Mesangial cell (primary cell): ENCODE measurements around the gene GPRC5C. TPM values are rescaled to one million over a fixed set of nuclear protein-coding genes. Genes with fewer than 3 reads are reported as not detected.

Experiments
- total RNA-seq: library from RNA; depleted of rRNA; stranded (reverse); fragments of >200 nt; gene quantifications from 2 replicates; pipeline ENCODE4 v1.2.3, GENCODE V29; 2015

GPRC5C gene, protein sequence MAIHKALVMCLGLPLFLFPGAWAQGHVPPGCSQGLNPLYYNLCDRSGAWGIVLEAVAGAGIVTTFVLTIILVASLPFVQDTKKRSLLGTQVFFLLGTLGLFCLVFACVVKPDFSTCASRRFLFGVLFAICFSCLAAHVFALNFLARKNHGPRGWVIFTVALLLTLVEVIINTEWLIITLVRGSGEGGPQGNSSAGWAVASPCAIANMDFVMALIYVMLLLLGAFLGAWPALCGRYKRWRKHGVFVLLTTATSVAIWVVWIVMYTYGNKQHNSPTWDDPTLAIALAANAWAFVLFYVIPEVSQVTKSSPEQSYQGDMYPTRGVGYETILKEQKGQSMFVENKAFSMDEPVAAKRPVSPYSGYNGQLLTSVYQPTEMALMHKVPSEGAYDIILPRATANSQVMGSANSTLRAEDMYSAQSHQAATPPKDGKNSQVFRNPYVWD
- 40.1 and 174 TPM in 2 replicates for total RNA-seq

DNA sequence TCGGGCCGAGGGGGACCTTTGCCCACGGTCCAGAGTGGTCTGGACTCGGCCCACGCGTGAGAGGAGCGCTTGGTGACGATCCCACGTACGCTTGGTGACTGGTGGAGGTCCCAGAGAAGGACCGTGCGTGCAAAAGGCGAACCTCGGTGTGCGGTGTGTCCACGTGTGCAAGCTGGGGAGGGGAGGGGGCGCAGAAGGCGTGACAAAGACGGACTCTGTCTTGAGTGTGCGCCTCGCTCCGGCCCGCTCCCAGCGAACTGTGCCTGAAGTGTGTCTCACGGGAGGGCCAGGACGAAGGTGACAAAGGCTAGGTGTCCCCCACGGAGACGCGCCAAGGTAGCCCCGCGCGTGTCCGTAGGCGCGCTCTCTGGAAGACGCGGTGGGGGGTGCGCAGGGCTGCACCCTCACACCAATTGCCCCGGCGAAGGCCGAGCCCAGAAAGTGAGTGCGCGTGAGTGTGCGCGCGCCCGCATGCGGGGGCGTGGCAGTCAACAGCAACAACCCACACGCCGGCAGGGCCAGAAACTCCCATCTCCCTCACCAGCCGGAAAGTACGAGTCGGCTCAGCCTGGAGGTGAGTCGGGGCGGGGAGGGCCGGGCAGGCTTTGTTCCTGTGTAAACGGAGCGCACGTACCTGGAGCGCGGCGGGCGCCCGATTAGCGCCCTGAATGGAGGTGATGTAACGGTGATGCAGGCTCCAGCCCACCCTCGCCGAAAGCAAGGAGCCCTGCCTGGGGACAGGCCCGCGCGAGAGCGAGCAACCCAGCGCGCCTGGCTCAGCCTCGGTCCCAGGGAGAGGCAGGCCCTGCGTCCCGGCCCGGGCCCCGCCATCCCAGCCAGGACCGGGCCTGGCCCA, at the start of gene GPRC5C:
Gene GPRC5C, plus strand, starts transcription at position 521 of the 856 bp plus-strand sequence. CDS start 7,689 bp downstream, outside the sequence.

DNA sequence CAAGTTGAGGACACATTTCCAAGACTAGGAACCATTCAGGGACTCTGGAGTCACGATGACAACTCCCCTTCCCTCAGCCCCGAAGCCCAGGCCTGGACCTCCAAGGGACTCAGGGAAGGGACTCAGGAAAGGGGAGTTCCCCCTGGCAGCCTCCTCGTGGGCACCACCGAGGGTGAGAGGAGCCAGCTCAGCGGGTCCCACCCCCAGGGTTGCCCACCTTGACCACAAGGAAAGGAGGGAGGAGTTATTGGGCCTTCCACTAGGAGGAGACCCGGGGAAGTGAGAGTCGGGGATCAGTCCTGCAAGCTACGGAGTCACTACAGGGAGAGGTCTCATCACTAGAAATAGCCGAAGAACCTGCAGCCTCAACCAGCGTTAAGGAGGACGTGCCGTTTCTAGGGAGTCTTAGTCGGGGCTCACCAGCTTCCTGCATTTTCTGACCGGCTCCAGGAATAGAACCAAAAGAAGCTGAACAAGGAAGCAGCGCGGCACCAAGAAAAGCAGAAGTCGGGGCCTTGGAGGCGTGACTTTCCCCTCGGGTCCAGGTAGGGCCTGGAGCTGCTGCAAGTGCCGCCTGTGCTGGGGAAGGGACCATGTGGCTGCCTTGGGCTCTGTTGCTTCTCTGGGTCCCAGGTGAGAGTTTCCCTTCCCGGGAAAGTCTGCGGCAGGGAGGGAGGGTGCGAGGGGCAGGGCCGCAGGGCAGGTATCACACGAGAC, 34.4 kb downstream of the GPRC5C start, which contains the start of gene CD300A:
Gene CD300A, plus strand, starts transcription at position 524 of the 717 bp plus-strand sequence. Its CDS starts 70 bp downstream, at position 594.

Other genes starting within 250 kb of the GPRC5C start
- gene RPL38, start 228.4 kb upstream of the GPRC5C start, total RNA-seq = 456 and 999 TPM in 2 replicates
- gene TTYH2, start 218.5 kb upstream of the GPRC5C start, total RNA-seq = 1.8 and 4.1 TPM in 2 replicates
- not detected in 2 replicates for gene DNAI2, start 157.9 kb upstream of the GPRC5C start, total RNA-seq
- gene KIF19, start 105.9 kb upstream of the GPRC5C start, total RNA-seq = not detected in 2 replicates
- not detected in 2 replicates for gene BTBD17, start 70.2 kb upstream of the GPRC5C start, total RNA-seq
- gene GPR142, start 64.6 kb upstream of the GPRC5C start, total RNA-seq = not detected in 2 replicates
- not detected in 2 replicates for gene CD300A, start 34.5 kb downstream of the GPRC5C start, total RNA-seq
- gene CD300LB, start 99.4 kb downstream of the GPRC5C start, total RNA-seq = not detected in 2 replicates
- gene CD300C, start 114.0 kb downstream of the GPRC5C start, total RNA-seq = not detected in 2 replicates
- not detected in 2 replicates for gene CD300H, start 135.4 kb downstream of the GPRC5C start, total RNA-seq
- gene CD300LD, start 160.2 kb downstream of the GPRC5C start, total RNA-seq = not detected in 2 replicates
- not detected in 2 replicates for gene CD300E, start 191.7 kb downstream of the GPRC5C start, total RNA-seq